Colonic mucosa (tissue), 4 donors: ENCODE results near the gene TMIGD2. TPM values are rescaled to one million over a fixed set of nuclear protein-coding genes. Genes with fewer than 3 reads are reported as not detected.

ENCODE experiments used
- DNase-seq: peaks from one replicate; pipeline ENCODE4 v3.0.0-alpha.2; 2020
- H3K27ac ChIP-seq: fragments of 200-600 bp; one replicate; pipeline ENCODE4 v1.8.0; 2021
- H3K27me3 ChIP-seq: fragments of 200-600 bp; one replicate; pipeline ENCODE4 v1.8.0; 2021
- H3K36me3 ChIP-seq: fragments of 200-600 bp; one replicate; pipeline ENCODE4 v1.8.0; 2021
- H3K4me1 ChIP-seq: fragments of 200-600 bp; one replicate; pipeline ENCODE4 v1.8.0; 2021; ENCODE audit warnings: mild to moderate bottlenecking
- H3K4me3 ChIP-seq: fragments of 200-600 bp; one replicate; pipeline ENCODE4 v1.8.0; 2021
- H3K9ac ChIP-seq, 2 donors: one replicate each; pipeline ENCODE4 v1.7.0; 2013; ENCODE audit warnings: control low read depth in 2 of 2, low read depth in 2 of 2, low read length in 2 of 2
- H3K9me3 ChIP-seq: fragments of 200-600 bp; one replicate; pipeline ENCODE4 v1.8.0; 2021
- intact Hi-C: fragments of 100-400 bp; cut with DNase I; formaldehyde crosslinking; loops from one replicate; pipeline ENCODE4 v1.14.1; 2022
- total RNA-seq, 2 donors: library from RNA; stranded (reverse); fragmentation: NEBNext Ultra II Directional in 1 of 2; extraction: Animal tissue kit (Norgen Biotek cat#: 25700) in 1 of 2; gene quantifications; one replicate each; pipeline ENCODE4 v1.2.1, GENCODE V29; 2021
- TF ChIP-seq, protein P1 (sequence below): fragments of 200-600 bp; IDR thresholded peaks from one replicate; pipeline ENCODE4 v1.8.0; 2022; ENCODE audit warnings: antibody characterized with exemption, mild to moderate bottlenecking
- donor health status: healthy.
- donor health status: DM: no; HTN: no; CAD: no.
- donor health status: DM: no; HTN: no; CAD: no.

TMIGD2 gene
- total RNA-seq, 2 donors from 2014 or later = 0.74 TPM; not detected in 1

DNA sequence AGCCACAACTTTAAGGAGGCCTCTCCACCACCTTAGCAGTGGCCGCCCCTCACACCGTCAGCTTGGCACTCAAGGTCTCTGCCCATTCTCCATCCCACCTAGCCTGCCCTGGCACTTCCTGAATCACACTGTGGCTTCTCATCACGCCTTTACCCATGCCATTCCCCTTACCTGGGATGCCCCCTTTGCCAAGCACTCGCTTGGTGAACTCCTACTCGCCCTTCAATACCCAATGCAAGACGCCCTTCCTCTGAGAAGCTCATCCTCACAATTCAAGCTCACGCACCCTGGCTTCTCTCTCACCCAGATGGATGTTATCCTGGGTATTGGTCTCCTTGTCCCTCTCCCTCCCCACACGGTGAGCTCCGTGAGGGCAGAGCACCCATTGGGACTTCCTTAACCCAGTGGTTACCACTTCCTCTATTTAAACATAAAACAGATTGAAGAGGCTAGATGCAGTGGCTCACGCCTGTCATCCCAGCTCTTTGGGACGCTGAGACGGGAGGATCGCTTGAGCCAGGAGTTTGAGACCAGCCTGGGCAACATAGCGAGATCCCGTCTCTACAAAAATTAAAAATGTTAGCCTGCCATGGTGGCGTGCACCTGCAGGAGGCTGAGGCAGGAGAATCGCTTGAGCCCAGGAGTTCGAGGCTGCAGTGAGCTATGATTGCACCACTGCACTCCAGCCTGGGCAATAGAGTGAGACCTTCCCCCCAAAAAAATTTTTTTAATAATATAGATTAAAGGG, 35.8 kb downstream of the TMIGD2 start:
- H3K27ac ChIP-seq = no peak overlapping the region

DNA sequence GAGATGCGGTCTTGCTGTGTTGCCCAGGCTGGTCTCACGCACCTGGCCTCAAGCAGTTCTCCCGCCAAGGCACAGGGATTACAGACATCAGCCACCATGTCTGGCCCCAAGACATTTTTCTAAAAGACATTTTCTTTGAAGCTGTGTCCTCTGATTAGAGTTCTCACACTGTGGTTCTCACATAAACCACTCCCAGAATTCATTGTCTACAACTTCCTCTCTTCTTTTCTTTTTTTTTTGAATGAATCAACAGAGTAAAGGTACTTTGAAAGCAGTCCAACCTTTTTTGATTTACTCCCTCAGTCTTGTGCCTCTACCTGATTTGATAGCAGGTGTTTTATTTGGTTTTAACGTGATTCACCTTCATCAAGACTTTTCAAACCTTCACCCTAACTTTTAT, 37.4 kb downstream of the TMIGD2 start:
- Histone ChIP-seq H3K4me1 (no peaks in the 10 kb centered on the region), H3K27ac (no peak overlapping the region), H3K36me3 (no peaks in the 10 kb centered on the region), H3K9me3 (no peaks in the 10 kb centered on the region), H3K4me3 (no peak overlapping the region), H3K9ac (no peak overlapping the region), H3K27me3 (no peaks in the 10 kb centered on the region)
- intact Hi-C loops = loop anchor here (5.0 kb wide), 1 partner anchor 87 kb away; no protein-coding TSS in a partner anchor
- DNase-seq = no peak
- TF ChIP-seq, protein P1, sequence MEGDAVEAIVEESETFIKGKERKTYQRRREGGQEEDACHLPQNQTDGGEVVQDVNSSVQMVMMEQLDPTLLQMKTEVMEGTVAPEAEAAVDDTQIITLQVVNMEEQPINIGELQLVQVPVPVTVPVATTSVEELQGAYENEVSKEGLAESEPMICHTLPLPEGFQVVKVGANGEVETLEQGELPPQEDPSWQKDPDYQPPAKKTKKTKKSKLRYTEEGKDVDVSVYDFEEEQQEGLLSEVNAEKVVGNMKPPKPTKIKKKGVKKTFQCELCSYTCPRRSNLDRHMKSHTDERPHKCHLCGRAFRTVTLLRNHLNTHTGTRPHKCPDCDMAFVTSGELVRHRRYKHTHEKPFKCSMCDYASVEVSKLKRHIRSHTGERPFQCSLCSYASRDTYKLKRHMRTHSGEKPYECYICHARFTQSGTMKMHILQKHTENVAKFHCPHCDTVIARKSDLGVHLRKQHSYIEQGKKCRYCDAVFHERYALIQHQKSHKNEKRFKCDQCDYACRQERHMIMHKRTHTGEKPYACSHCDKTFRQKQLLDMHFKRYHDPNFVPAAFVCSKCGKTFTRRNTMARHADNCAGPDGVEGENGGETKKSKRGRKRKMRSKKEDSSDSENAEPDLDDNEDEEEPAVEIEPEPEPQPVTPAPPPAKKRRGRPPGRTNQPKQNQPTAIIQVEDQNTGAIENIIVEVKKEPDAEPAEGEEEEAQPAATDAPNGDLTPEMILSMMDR = no peak

More for the DNA sequence above, 35.8 kb downstream of the TMIGD2 start:
- H3K9ac ChIP-seq = no peak overlapping the region
- H3K9me3 ChIP-seq = no peaks in the 10 kb centered on the region
- no peak overlapping the region for H3K4me3 ChIP-seq
- TF ChIP-seq, protein P1 = no peak
- no peak for DNase-seq
- no peaks in the 10 kb centered on the region for H3K4me1 ChIP-seq
- H3K27me3 ChIP-seq = no peaks in the 10 kb centered on the region
- H3K36me3 ChIP-seq = no peaks in the 10 kb centered on the region
- intact Hi-C loops = loop anchor here (2.0 to 5.0 kb wide), 2 partner anchors 86 to 132 kb away; no protein-coding TSS in a partner anchor

DNA sequence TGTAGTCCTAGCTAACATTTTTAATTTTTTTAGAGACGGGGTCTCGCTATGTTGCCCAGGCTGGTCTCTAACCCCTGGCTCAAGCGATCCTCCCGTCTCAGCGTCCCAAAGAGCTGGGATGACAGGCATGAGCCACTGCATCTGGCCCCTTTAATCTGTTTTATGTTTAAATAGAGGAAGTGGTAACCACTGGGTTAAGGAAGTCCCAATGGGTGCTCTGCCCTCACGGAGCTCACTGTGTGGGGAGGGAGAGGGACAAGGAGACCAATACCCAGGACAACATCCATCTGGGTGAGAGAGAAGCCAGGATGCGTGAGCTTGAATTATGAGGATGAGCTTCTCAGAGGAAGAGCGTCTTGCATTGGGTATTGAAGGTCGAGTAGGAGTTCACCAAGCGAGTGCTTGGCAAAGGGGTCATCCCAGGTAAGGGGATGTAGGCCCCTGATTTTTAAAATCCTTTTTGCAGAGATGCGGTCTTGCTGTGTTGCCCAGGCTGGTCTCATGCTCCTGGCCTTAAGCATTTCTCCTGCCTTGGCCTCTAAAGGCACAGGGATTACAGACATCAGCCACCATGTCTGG, 41.5 kb downstream of the TMIGD2 start:
- no peak overlapping the region for H3K27ac ChIP-seq
- H3K9ac ChIP-seq = no peak overlapping the region
- H3K27me3 ChIP-seq = no peaks in the 10 kb centered on the region
- no peak for DNase-seq
- no peaks in the 10 kb centered on the region for H3K36me3 ChIP-seq
- H3K9me3 ChIP-seq = no peaks in the 10 kb centered on the region
- H3K4me3 ChIP-seq = no peak overlapping the region
- intact Hi-C loops = no loop called here
- TF ChIP-seq, protein P1 = no peak
- no peaks in the 10 kb centered on the region for H3K4me1 ChIP-seq

DNA sequence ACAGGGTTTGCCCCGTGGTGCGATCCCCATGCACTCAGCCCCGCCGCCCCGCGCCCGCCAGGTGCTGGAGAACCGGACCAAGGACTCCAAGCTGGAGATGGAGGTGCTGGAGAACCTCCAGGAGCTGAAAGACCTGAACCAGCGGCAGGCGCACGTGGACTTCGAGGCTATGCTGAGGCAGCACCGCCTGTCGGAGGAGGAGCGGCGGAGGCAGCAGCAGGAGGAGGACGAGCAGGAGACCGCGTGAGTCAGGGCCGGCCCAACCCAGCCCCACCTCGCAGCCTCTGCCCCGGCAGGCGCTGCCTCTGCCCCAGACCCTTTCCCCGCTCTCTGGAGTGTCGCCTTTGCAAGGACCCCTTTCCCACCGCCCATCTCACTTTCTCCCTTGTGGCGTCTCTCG, 44.0 kb downstream of the TMIGD2 start:
- DNase-seq = no peak
- TF ChIP-seq, protein P1 = no peak
- intact Hi-C loops = no loop called here
- Histone ChIP-seq H3K4me1 (no peaks in the 10 kb centered on the region), H3K9ac (no peak overlapping the region), H3K9me3 (no peaks in the 10 kb centered on the region), H3K27ac (no peak overlapping the region), H3K4me3 (no peak overlapping the region), H3K36me3 (peaks cover 11% of the 10 kb centered on the region), H3K27me3 (no peaks in the 10 kb centered on the region)

DNA sequence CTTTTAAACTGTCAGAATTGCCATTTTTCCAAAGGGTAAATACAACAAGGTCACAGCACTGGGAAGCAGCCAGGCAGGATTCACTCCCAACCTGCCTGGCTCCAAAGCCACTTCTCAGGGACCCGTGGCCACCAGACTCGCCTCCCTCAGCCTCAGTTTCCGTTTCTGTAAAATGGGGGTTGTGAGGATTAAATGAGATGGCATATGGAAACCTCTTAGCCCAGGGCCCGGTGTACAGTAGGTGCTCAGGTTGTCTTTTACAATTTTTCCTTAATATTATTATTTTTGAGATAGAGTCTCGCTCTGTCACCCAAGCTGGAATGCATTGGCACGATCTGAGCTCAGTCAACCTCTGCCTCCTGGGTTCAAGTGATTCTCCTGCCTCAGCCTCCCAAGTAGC, 45.2 kb downstream of the TMIGD2 start:
- peaks cover 17% of the 10 kb centered on the region for H3K36me3 ChIP-seq
- H3K27ac ChIP-seq = no peak overlapping the region
- no peak for DNase-seq
- H3K9ac ChIP-seq = no peak overlapping the region
- H3K9me3 ChIP-seq = no peaks in the 10 kb centered on the region
- intact Hi-C loops = no loop called here
- H3K27me3 ChIP-seq = no peaks in the 10 kb centered on the region
- H3K4me1 ChIP-seq = no peaks in the 10 kb centered on the region
- H3K4me3 ChIP-seq = no peak overlapping the region
- TF ChIP-seq, protein P1 = no peak
